Astrocyte (in vitro differentiated cells and primary cell): ENCODE data around the gene PEAK1. TPM values are rescaled to one million over a fixed set of nuclear protein-coding genes. Genes with fewer than 3 reads are reported as not detected.

ENCODE experiments used
- DNase-seq: peaks from one replicate; pipeline ENCODE4 v3.0.0-alpha.2; 2010; ENCODE audit warnings: low read depth
- FAIRE-seq: peaks from 2 replicates; lab custom pipeline; 2011; peaks lifted over from hg19 to GRCh38; lab: Jason Lieb, UNC
- H2AFZ ChIP-seq: 2 replicates; pipeline ENCODE4 v1.6.0; 2012; ENCODE audit warnings: low read depth, low read length, inconsistent platforms
- H3K27ac ChIP-seq: 2 replicates; pipeline ENCODE4 v1.5.1; 2011; ENCODE audit warnings: low read depth, low read length, inconsistent platforms
- H3K27me3 ChIP-seq: 2 replicates; pipeline ENCODE4 v1.6.0; 2011; ENCODE audit warnings: low read length, inconsistent platforms; ENCODE audit not compliant: insufficient read depth
- H3K36me3 ChIP-seq: 2 replicates; pipeline ENCODE4 v1.5.1; 2011; ENCODE audit warnings: low read length, inconsistent platforms; ENCODE audit not compliant: insufficient read depth
- H3K4me1 ChIP-seq: 2 replicates; pipeline ENCODE4 v1.5.1; 2011; ENCODE audit warnings: low read length, inconsistent platforms; ENCODE audit not compliant: insufficient read depth
- H3K4me2 ChIP-seq: 2 replicates; pipeline ENCODE4 v1.6.0; 2012; ENCODE audit warnings: low read length, inconsistent platforms
- H3K4me3 ChIP-seq: 2 replicates; pipeline ENCODE4 v1.5.1; 2011; ENCODE audit warnings: low read depth, mild to moderate bottlenecking, low read length, inconsistent platforms; ENCODE audit not compliant: insufficient read depth
- H3K79me2 ChIP-seq: 2 replicates; pipeline ENCODE4 v1.6.0; 2012; ENCODE audit warnings: mild to moderate bottlenecking, low read length, inconsistent platforms; ENCODE audit not compliant: insufficient read depth
- H3K9ac ChIP-seq: 2 replicates; pipeline ENCODE4 v1.6.0; 2012; ENCODE audit warnings: mild to moderate bottlenecking, low read length, inconsistent platforms
- H3K9me3 ChIP-seq: 2 replicates; pipeline ENCODE4 v1.5.1; 2012; ENCODE audit warnings: low read depth, mild to moderate bottlenecking, low read length, inconsistent platforms; ENCODE audit not compliant: insufficient read depth
- H4K20me1 ChIP-seq: 2 replicates; pipeline ENCODE4 v1.6.0; 2012; ENCODE audit warnings: low read length, inconsistent platforms; ENCODE audit not compliant: insufficient read depth
- H3K27ac Mint-ChIP-seq: one replicate; pipeline ENCODE4 v1.8.0; 2021; ENCODE audit warnings: mild to moderate bottlenecking, mixed read lengths; ENCODE audit not compliant: unreplicated experiment
- H3K27me3 Mint-ChIP-seq: one replicate; pipeline ENCODE4 v1.8.0; 2021; ENCODE audit warnings: low read depth, mixed read lengths; ENCODE audit not compliant: unreplicated experiment
- H3K36me3 Mint-ChIP-seq: one replicate; pipeline ENCODE4 v1.8.0; 2021; ENCODE audit warnings: low read depth, mixed read lengths; ENCODE audit not compliant: unreplicated experiment
- H3K4me1 Mint-ChIP-seq: one replicate; pipeline ENCODE4 v1.8.0; 2021; ENCODE audit warnings: low read depth, mixed read lengths; ENCODE audit not compliant: unreplicated experiment
- H3K4me3 Mint-ChIP-seq: one replicate; pipeline ENCODE4 v1.8.0; 2021; ENCODE audit warnings: mild to moderate bottlenecking, moderate library complexity, mixed read lengths; ENCODE audit not compliant: unreplicated experiment
- H3K9me3 Mint-ChIP-seq: one replicate; pipeline ENCODE4 v1.8.0; 2021; ENCODE audit warnings: mild to moderate bottlenecking, mixed read lengths; ENCODE audit not compliant: unreplicated experiment
- CTCF ChIP-seq: IDR thresholded peaks from 2 replicates; pipeline ENCODE4 v1.5.1; 2011; ENCODE audit warnings: low read depth, mild to moderate bottlenecking, inconsistent platforms, low read length, moderate library complexity; ENCODE audit not compliant: insufficient read depth
- EZH2 ChIP-seq: IDR thresholded peaks from 2 replicates; pipeline ENCODE4 v1.6.1; 2012; ENCODE audit warnings: mild to moderate bottlenecking, low read length, inconsistent platforms; ENCODE audit not compliant: insufficient read depth
- total RNA-seq: library from RNA; stranded (reverse); gene quantifications from 2 replicates; pipeline ENCODE4 v1.2.1, GENCODE V29; 2021

PEAK1 gene
- total RNA-seq, 1 donor from 2014 or later, result 62.3 TPM

- Histone ChIP-seq H3K36me3 (no peaks in the 10 kb centered on the region), H2AFZ (no peak overlapping the region), H4K20me1 (peaks cover 79% of the 10 kb centered on the region), H3K4me2 (peak overlapping the region; percentile 50), H3K79me2 (peaks cover 86% of the 10 kb centered on the region), H3K4me3 (no peak overlapping the region), H3K27me3 (no peaks in the 10 kb centered on the region), H3K4me1 (peaks cover 25% of the 10 kb centered on the region), H3K9me3 (no peaks in the 10 kb centered on the region), H3K9ac (no peak overlapping the region), H3K27ac (peak overlapping the region; percentile 1)
- FAIRE-seq, result no peak
- DNase-seq, result peak; percentile 64
- no peaks in the 10 kb centered on the region for H3K36me3 Mint-ChIP-seq
- H3K4me3 Mint-ChIP-seq, result no peak overlapping the region
- no peak for TF ChIP-seq CTCF
- no peak for TF ChIP-seq EZH2
- no peaks in the 10 kb centered on the region for H3K27me3 Mint-ChIP-seq
- H3K4me1 Mint-ChIP-seq, result peaks cover 41% of the 10 kb centered on the region
- peak overlapping the region; percentile 29 for H3K27ac Mint-ChIP-seq
- no peaks in the 10 kb centered on the region for H3K9me3 Mint-ChIP-seq
Measured at GRCh38 chr15:77064539-77065308, 355.2 kb downstream of the PEAK1 start.

- no peak overlapping the region for H3K9ac ChIP-seq
- H3K27me3 ChIP-seq, result no peaks in the 10 kb centered on the region
- H3K36me3 ChIP-seq, result no peaks in the 10 kb centered on the region
- H3K9me3 Mint-ChIP-seq, result no peaks in the 10 kb centered on the region
- H3K27ac ChIP-seq, result no peak overlapping the region
- FAIRE-seq (no peak), DNase-seq (no peak)
- peak overlapping the region; percentile 2 for H3K27ac Mint-ChIP-seq
- H3K79me2 ChIP-seq, result peaks cover 85% of the 10 kb centered on the region
- no peak overlapping the region for H3K4me2 ChIP-seq
- peaks cover 21% of the 10 kb centered on the region for H3K4me1 ChIP-seq
- no peak overlapping the region for H3K4me3 Mint-ChIP-seq
- no peaks in the 10 kb centered on the region for H3K36me3 Mint-ChIP-seq
- H3K27me3 Mint-ChIP-seq, result no peaks in the 10 kb centered on the region
- H4K20me1 ChIP-seq, result peaks cover 78% of the 10 kb centered on the region
- H2AFZ ChIP-seq, result no peak overlapping the region
- H3K4me1 Mint-ChIP-seq, result peaks cover 42% of the 10 kb centered on the region
- TF ChIP-seq EZH2 (no peak), CTCF (no peak)
- no peak overlapping the region for H3K4me3 ChIP-seq
- no peaks in the 10 kb centered on the region for H3K9me3 ChIP-seq
Measured at GRCh38 chr15:77064063-77064462, 355.8 kb downstream of the PEAK1 start.

DNA sequence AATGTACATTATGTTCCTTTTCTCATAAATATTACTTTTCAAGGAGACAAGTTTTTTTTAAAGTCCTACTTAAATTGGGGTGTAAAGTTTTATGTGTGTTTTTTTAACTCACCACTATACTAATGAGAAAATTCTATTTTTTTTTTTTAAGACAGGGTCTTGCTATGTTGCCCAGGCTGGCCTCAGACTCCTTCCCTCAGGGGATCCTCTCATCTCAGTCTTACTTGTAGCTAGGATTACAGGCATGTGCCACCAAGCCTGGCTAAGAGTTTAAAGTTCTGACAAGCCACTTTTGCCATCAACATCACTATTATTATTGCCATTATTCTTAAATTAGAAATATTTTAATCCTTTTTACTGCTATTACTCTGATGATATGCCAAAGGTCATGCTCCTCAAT, 356.7 kb downstream of the PEAK1 start:
- Histone ChIP-seq H3K36me3 (no peaks in the 10 kb centered on the region), H3K27ac (no peak overlapping the region), H4K20me1 (peaks cover 77% of the 10 kb centered on the region), H3K9me3 (no peaks in the 10 kb centered on the region), H3K79me2 (peaks cover 82% of the 10 kb centered on the region), H3K4me1 (peaks cover 21% of the 10 kb centered on the region), H3K4me3 (no peak overlapping the region), H3K4me2 (no peak overlapping the region), H3K27me3 (no peaks in the 10 kb centered on the region), H2AFZ (no peak overlapping the region), H3K9ac (no peak overlapping the region)
- Mint-ChIP-seq H3K4me3 (no peak overlapping the region), H3K9me3 (no peaks in the 10 kb centered on the region), H3K27ac (no peak overlapping the region), H3K27me3 (no peaks in the 10 kb centered on the region), H3K36me3 (no peaks in the 10 kb centered on the region), H3K4me1 (peaks cover 42% of the 10 kb centered on the region)
- FAIRE-seq, result no peak
- no peak for TF ChIP-seq EZH2
- no peak for TF ChIP-seq CTCF
- DNase-seq, result no peak
